CD4-positive, alpha-beta T cell (primary cell): ENCODE data around the gene S100A8. TPM values are rescaled to one million over a fixed set of nuclear protein-coding genes. Genes with fewer than 3 reads are reported as not detected.

Source experiments
- ATAC-seq: fragments of 200-7000 bp; cut with Tn5 transposase; one replicate; pipeline ENCODE4 v1.10.0; 2022; ENCODE audit warnings: mild to moderate bottlenecking; ENCODE audit not compliant: poor library complexity
- CTCF ChIA-PET: fragments of 350-600 bp; sonication (Branson Sonifier 250); formaldehyde crosslinking; loops from one replicate; lab custom pipeline; 2021; ENCODE audit warnings: antibody characterized with exemption, inconsistent platforms; lab: Charles Lee
- POLR2A ChIA-PET: fragments of 350-600 bp; sonication (Branson Sonifier 250); formaldehyde crosslinking; loops from one replicate; lab custom pipeline; 2021; ENCODE audit warnings: antibody characterized with exemption, inconsistent platforms; lab: Charles Lee
- DNase-seq, 14 experiments: peaks; one replicate each; pipeline ENCODE4 v3.0.0-alpha.2; 2013 to 2020; ENCODE audit warnings: mixed read lengths in 2 of 14
- H3K27ac ChIP-seq, 2 donors: one replicate each; pipeline versions ENCODE4 v1.5.1 to v1.7.0; 2013; ENCODE audit warnings: low read length in 2 of 2, low read depth in 1 of 2, mild to moderate bottlenecking in 1 of 2
- H3K27me3 ChIP-seq, 2 experiments: 1 replicate in 1 of 2; 2 replicates in 1 of 2; pipeline versions ENCODE4 v1.6.1 to v1.7.0; 2013; ENCODE audit warnings: low read length in 2 of 2, control low read depth in 1 of 2, mild to moderate bottlenecking in 1 of 2, moderate library complexity in 1 of 2; ENCODE audit not compliant: insufficient read depth in 2 of 2, control insufficient read depth in 1 of 2
- H3K36me3 ChIP-seq: one replicate; pipeline ENCODE4 v1.6.1; 2013; ENCODE audit warnings: low read length, control low read depth; ENCODE audit not compliant: insufficient read depth
- H3K4me1 ChIP-seq: one replicate; pipeline ENCODE4 v1.6.1; 2013; ENCODE audit warnings: low read length, control low read depth; ENCODE audit not compliant: insufficient read depth
- H3K4me3 ChIP-seq: one replicate; pipeline ENCODE4 v1.5.1; 2013; ENCODE audit warnings: mild to moderate bottlenecking, low read length, moderate library complexity
- H3K9me3 ChIP-seq, 2 experiments: 1 replicate in 1 of 2; 2 replicates in 1 of 2; pipeline versions ENCODE4 v1.6.1 to v1.7.0; 2013; ENCODE audit warnings: low read length in 2 of 2, mild to moderate bottlenecking in 2 of 2, control low read depth in 1 of 2, moderate library complexity in 1 of 2; ENCODE audit not compliant: control insufficient read depth in 1 of 2, insufficient read depth in 1 of 2
- H3K27ac Mint-ChIP-seq: one replicate; pipeline ENCODE4 v1.8.0; 2020; ENCODE audit warnings: mixed read lengths
- H3K27me3 Mint-ChIP-seq: one replicate; pipeline ENCODE4 v1.8.0; 2021; ENCODE audit warnings: mixed read lengths
- H3K36me3 Mint-ChIP-seq: one replicate; pipeline ENCODE4 v1.8.0; 2021; ENCODE audit warnings: low read depth, mixed read lengths
- H3K4me1 Mint-ChIP-seq: one replicate; pipeline ENCODE4 v1.8.0; 2021; ENCODE audit warnings: low read depth, mixed read lengths
- H3K4me3 Mint-ChIP-seq: one replicate; pipeline ENCODE4 v1.8.0; 2020; ENCODE audit warnings: mild to moderate bottlenecking, mixed read lengths
- H3K9me3 Mint-ChIP-seq: one replicate; pipeline ENCODE4 v1.8.0; 2020; ENCODE audit warnings: mixed read lengths
- CTCF ChIP-seq: fragments of 200-600 bp; IDR thresholded peaks from one replicate; pipeline ENCODE4 v1.8.0; 2022; ENCODE audit warnings: antibody characterized with exemption, mild to moderate bottlenecking
- intact Hi-C, 2 experiments: fragments of 100-400 bp; cut with DNase I in 1 of 2; cut with micrococcal nuclease in 1 of 2; formaldehyde crosslinking; loops; one replicate each; pipeline versions ENCODE4 v1.15.1 to v1.9.0; 2023 to 2025; cut with DNase I, micrococcal nuclease
- total RNA-seq, 174 experiments: library from RNA in 2 of 174; stranded (reverse) in 2 of 174; gene quantifications; one replicate each; pipeline ENCODE4 v1.2.3 and lab custom pipeline; 2021 to 2026

The S100A8 gene
- total RNA-seq, 2 experiments from 2014 or later: 21.0 to 23.8 TPM

GRCh38 chr1:153362187-153362775, 28.6 kb downstream of the S100A8 start:
- Mint-ChIP-seq H3K9me3 (no peaks in the 10 kb centered on the region), H3K27me3 (no peaks in the 10 kb centered on the region), H3K4me3 (no peak overlapping the region), H3K36me3 (no peaks in the 10 kb centered on the region), H3K27ac (no peak overlapping the region), H3K4me1 (peaks cover 12% of the 10 kb centered on the region)
- intact Hi-C loops: no loop called here
- Histone ChIP-seq H3K9me3 (no peaks in the 10 kb centered on the region), H3K4me3 (no peak overlapping the region), H3K27me3 (no peaks in the 10 kb centered on the region), H3K27ac (no peak overlapping the region), H3K36me3 (no peaks in the 10 kb centered on the region), H3K4me1 (peaks cover 15% of the 10 kb centered on the region)
- DNase-seq (no peak), ATAC-seq (no peak)
- ChIA-PET POLR2A (interaction anchor here (0.6 kb wide), 1 partner anchor 132 kb away, joined by 3 read pairs; no protein-coding TSS in a partner anchor), CTCF (no interaction called here)
- TF ChIP-seq CTCF: no peak

GRCh38 chr1:153361480-153362109, 29.3 kb downstream of the S100A8 start:
- Mint-ChIP-seq H3K27me3 (no peaks in the 10 kb centered on the region), H3K27ac (no peak overlapping the region), H3K9me3 (no peaks in the 10 kb centered on the region), H3K36me3 (no peaks in the 10 kb centered on the region), H3K4me1 (peaks cover 19% of the 10 kb centered on the region), H3K4me3 (no peak overlapping the region)
- POLR2A ChIA-PET: interaction anchor here (0.6 kb wide), 1 partner anchor 133 kb away, joined by 3 read pairs; no protein-coding TSS in a partner anchor
- DNase-seq: no peak
- intact Hi-C loops: no loop called here
- H3K27me3 ChIP-seq: no peaks in the 10 kb centered on the region
- CTCF ChIA-PET: no interaction called here
- TF ChIP-seq CTCF: no peak
- H3K9me3 ChIP-seq: no peaks in the 10 kb centered on the region
- H3K27ac ChIP-seq: no peak overlapping the region
- H3K4me1 ChIP-seq: peaks cover 19% of the 10 kb centered on the region
- no peak overlapping the region for H3K4me3 ChIP-seq
- no peaks in the 10 kb centered on the region for H3K36me3 ChIP-seq
- no peak for ATAC-seq

GRCh38 chr1:153360592-153361479, 30.0 kb downstream of the S100A8 start:
- H3K27ac ChIP-seq: no peak overlapping the region
- Mint-ChIP-seq H3K36me3 (no peaks in the 10 kb centered on the region), H3K27ac (no peak overlapping the region), H3K4me3 (no peak overlapping the region), H3K9me3 (no peaks in the 10 kb centered on the region), H3K4me1 (peaks cover 24% of the 10 kb centered on the region), H3K27me3 (no peaks in the 10 kb centered on the region)
- ATAC-seq: no peak
- no peaks in the 10 kb centered on the region for H3K27me3 ChIP-seq
- ChIA-PET CTCF (no interaction called here), POLR2A (no interaction called here)
- intact Hi-C loops: no loop called here
- TF ChIP-seq CTCF: no peak
- no peaks in the 10 kb centered on the region for H3K9me3 ChIP-seq
- no peak overlapping the region for H3K4me3 ChIP-seq
- DNase-seq: no peak
- H3K4me1 ChIP-seq: peaks cover 19% of the 10 kb centered on the region
- H3K36me3 ChIP-seq: no peaks in the 10 kb centered on the region
